Measurements from ENCODE around the gene MPG. TPM values are rescaled to one million over a fixed set of nuclear protein-coding genes. Genes with fewer than 3 reads are reported as not detected.

MPG gene
- total and polyA plus RNA-seq, 10 of the 15 experiments (the other 5 are each of a cell fraction or from before 2014, with no cell fraction given) = 0.32 to 193 (median 55.7) TPM

GRCh38 chr16:119295-119694 is 41.3 kb downstream of the MPG start:
- Histone ChIP-seq H2AFZ (ENCODE audit: control insufficient read depth, low read depth, low read length) (no peak overlapping the region), H3K27me3 (replicated peaks in 1 of 2; ENCODE audit: control insufficient read depth in 2 of 2, insufficient read depth in 2 of 2, low read length in 1 of 2) (no peaks in the 10 kb centered on the region), H4K20me1 (ENCODE audit: control insufficient read depth, insufficient read depth) (no peaks in the 10 kb centered on the region), H3K36me3 (ENCODE audit: control insufficient read depth in 2 of 2, insufficient read depth in 2 of 2, low read length in 1 of 2) (peaks cover 6 to 8% of the 10 kb centered on the region in 2 experiments; a peak in 3 of 4 replicates), H3K4me3 (no peak overlapping the region), H3K4me1 (ENCODE audit: control insufficient read depth, insufficient read depth, low read length) (no peaks in the 10 kb centered on the region), H3K27ac (ENCODE audit: control insufficient read depth, insufficient read depth) (no peak overlapping the region), H3K79me2 (ENCODE audit: control insufficient read depth, insufficient read depth, low read length) (no peaks in the 10 kb centered on the region), H3K9me3 (replicated peaks; ENCODE audit: control insufficient read depth, insufficient read depth, low read length) (no peaks in the 10 kb centered on the region), H3K4me2 (ENCODE audit: control insufficient read depth, insufficient read depth) (no peak overlapping the region), H3K9ac (ENCODE audit: control insufficient read depth, insufficient read depth, low read length) (no peak overlapping the region)
- ChIA-PET POLR2A (interaction anchor here (0.5 to 1.0 kb wide), 2 partner anchors 13 to 469 kb away, joined by 3 to 5 read pairs; no protein-coding TSS in a partner anchor), RAD21 (ENCODE audit: unreplicated experiment) (no interaction called here), SMC1A (ENCODE audit: uncharacterized antibody, unreplicated experiment) (interaction anchor here (3.3 kb wide), 1 partner anchor 243 kb away, joined by 12 read pairs; no protein-coding TSS in a partner anchor), CTCF (interaction anchor here (1.1 to 4.9 kb wide), 3 partner anchors 14 to 61 kb away, joined by 3 to 37 read pairs (median 4); no protein-coding TSS in a partner anchor)
- WGBS (ENCODE audit: insufficient coverage, insufficient replicate concordance, low lambda C conversion rate, missing lambda C conversion rate) = 96% methylated on average over 5 of the region's 5 CpGs
- no peak for FAIRE-seq
- BruUV-seq (replicated peaks) = no TSS peak
- in situ Hi-C loops (cut with MboI) = no loop called here
- DNase-seq (ENCODE audit: low read depth, low spot score) = no peak
- ATAC-seq = no peak
- intact Hi-C loops (cut with micrococcal nuclease; ENCODE audit: unreplicated experiment) = no loop called here
- no peak for TF ChIP-seq ATF7 (IDR thresholded peaks at IDR 0.05; ENCODE audit: low read depth)
- no peak for TF ChIP-seq ASH2L (IDR thresholded peaks at IDR 0.05; ENCODE audit: borderline replicate concordance, low read depth)
- no peak for TF ChIP-seq TCF7 (IDR thresholded peaks at IDR 0.05; ENCODE audit: borderline replicate concordance)
- TF ChIP-seq ZBTB40 (IDR thresholded peaks at IDR 0.05; ENCODE audit: borderline replicate concordance) = no peak
- TF ChIP-seq POLR2AphosphoS5 (IDR thresholded peaks at IDR 0.05; ENCODE audit: low read length) = no peak
- TF ChIP-seq SMAD1 (IDR thresholded peaks at IDR 0.05; ENCODE audit: low read depth, partially characterized antibody) = no peak
- no peak for TF ChIP-seq FOXK2 (IDR thresholded peaks at IDR 0.05)
- no peak for TF ChIP-seq BHLHE40 (IDR thresholded peaks at IDR 0.05; ENCODE audit: borderline replicate concordance in 1 of 2, low read depth in 2 of 2, low read length in 1 of 2)
- TF ChIP-seq KLF5 (IDR thresholded peaks at IDR 0.05; ENCODE audit: partially characterized antibody) = no peak
- TF ChIP-seq ZNF24 (IDR thresholded peaks at IDR 0.05) = no peak
- TF ChIP-seq POU2F2 (IDR thresholded peaks at IDR 0.05; ENCODE audit: borderline replicate concordance, low read depth, low read length) = no peak
- TF ChIP-seq NFIC (IDR thresholded peaks at IDR 0.05; ENCODE audit: low read depth, low read length) = no peak
- no peak for TF ChIP-seq GATAD2B (conservative IDR thresholded peaks at IDR 0.05; ENCODE audit: low read depth)
- TF ChIP-seq NFYA (IDR thresholded peaks at IDR 0.05; ENCODE audit: borderline replicate concordance, low read depth, low read length) = no peak
- no peak for TF ChIP-seq CEBPB (IDR thresholded peaks at IDR 0.05; ENCODE audit: borderline replicate concordance in 1 of 2, low read depth in 2 of 2, low read length in 2 of 2)
- no peak for TF ChIP-seq RUNX3 (IDR thresholded peaks at IDR 0.05; ENCODE audit: low read length)
- no peak for TF ChIP-seq PKNOX1 (IDR thresholded peaks at IDR 0.05)
- no peak for TF ChIP-seq E4F1 (IDR thresholded peaks at IDR 0.05; ENCODE audit: borderline replicate concordance, partially characterized antibody)
- TF ChIP-seq JUNB (IDR thresholded peaks at IDR 0.05) = no peak

All from GM12878 (cell line).